HEK293 (cell line): Measurements from ENCODE around the gene SRSF8.

Experiments
- CTCF ChIA-PET: fragments of 350-600 bp; formaldehyde crosslinking; extraction: SDS; loops from one replicate; lab custom pipeline; 2021; ENCODE audit warnings: antibody characterized with exemption; lab: Yijun Ruan, JAX
- POLR2A ChIA-PET: fragments of 300-600 bp; formaldehyde crosslinking; extraction: SDS; loops from one replicate; lab custom pipeline; 2020; ENCODE audit warnings: antibody characterized with exemption, inconsistent platforms; lab: Yijun Ruan, JAX
- H3K27ac ChIP-seq: fragments of 200-500 bp; sonication (Bioruptor generic); 2 replicates; pipeline ENCODE4 v1.5.1; 2014; ENCODE audit warnings: low read depth, low read length, control low read depth, inconsistent platforms; ENCODE audit errors: extremely low read depth
- H3K36me3 ChIP-seq, 2 experiments: fragments of 200-500 bp in 1 of 2; sonication (Bioruptor generic) in 1 of 2; 1 replicate in 1 of 2; 2 replicates in 1 of 2; pipeline ENCODE4 v1.5.1; 2014 to 2017; ENCODE audit warnings: inconsistent platforms in 2 of 2, low read length in 2 of 2; ENCODE audit not compliant: control insufficient read depth in 2 of 2, insufficient read depth in 1 of 2
- H3K4me1 ChIP-seq: fragments of 200-500 bp; sonication (Bioruptor generic); 2 replicates; pipeline ENCODE4 v1.5.1; 2014; ENCODE audit warnings: mild to moderate bottlenecking, low read length, inconsistent platforms; ENCODE audit not compliant: control insufficient read depth, insufficient read depth
- H3K4me3 ChIP-seq: 2 replicates; pipeline ENCODE4 v1.5.1; 2011; ENCODE audit warnings: low read depth, mild to moderate bottlenecking, control low read depth, low read length, moderate library complexity
- H3K9me3 ChIP-seq: fragments of 200-500 bp; sonication (Bioruptor generic); 2 replicates; pipeline ENCODE4 v1.5.1; 2014; ENCODE audit warnings: low read depth, low read length, inconsistent platforms; ENCODE audit not compliant: control insufficient read depth, insufficient read depth
- CTCF ChIP-seq: fragments of 450-650 bp; formaldehyde crosslinking; IDR thresholded peaks from 2 replicates; pipeline ENCODE4 v1.5.1; 2016; ENCODE audit warnings: missing biosample characterization, missing genetic modification characterization
- FEZF1 ChIP-seq: fragments of 450-650 bp; formaldehyde crosslinking; IDR thresholded peaks from 2 replicates; pipeline ENCODE4 v1.5.1; 2016; ENCODE audit warnings: missing biosample characterization, missing genetic modification characterization
- GLIS1 ChIP-seq: fragments of 450-650 bp; formaldehyde crosslinking; IDR thresholded peaks from 2 replicates; pipeline ENCODE4 v1.5.1; 2016; ENCODE audit warnings: missing biosample characterization, missing genetic modification characterization
- IKZF3 ChIP-seq: fragments of 450-650 bp; IDR thresholded peaks from 2 replicates; pipeline ENCODE4 v1.5.0; 2018; ENCODE audit warnings: missing biosample characterization, mild to moderate bottlenecking, missing genetic modification characterization, moderate library complexity
- KLF10 ChIP-seq: fragments of 450-650 bp; IDR thresholded peaks from 2 replicates; pipeline ENCODE4 v1.5.1; 2018; ENCODE audit warnings: missing biosample characterization, mild to moderate bottlenecking, missing genetic modification characterization
- KLF9 ChIP-seq: fragments of 450-650 bp; formaldehyde crosslinking; IDR thresholded peaks from 2 replicates; pipeline ENCODE4 v1.5.1; 2016; ENCODE audit warnings: missing biosample characterization, missing genetic modification characterization, low read depth
- OVOL3 ChIP-seq: fragments of 450-650 bp; formaldehyde crosslinking; IDR thresholded peaks from 2 replicates; pipeline ENCODE4 v1.5.1; 2016; ENCODE audit warnings: missing biosample characterization, missing genetic modification characterization
- PRDM1 ChIP-seq: fragments of 450-650 bp; formaldehyde crosslinking; IDR thresholded peaks from 2 replicates; pipeline ENCODE4; 2016; ENCODE audit warnings: missing biosample characterization, missing genetic modification characterization
- SCRT2 ChIP-seq: fragments of 450-650 bp; formaldehyde crosslinking; IDR thresholded peaks from 2 replicates; pipeline ENCODE4 v1.5.1; 2016; ENCODE audit warnings: missing biosample characterization, missing genetic modification characterization
- SETDB1 ChIP-seq: IDR thresholded peaks from one replicate; pipeline ENCODE4 v1.6.1; 2017; ENCODE audit warnings: mild to moderate bottlenecking, low read length, moderate library complexity, mixed read lengths; ENCODE audit not compliant: insufficient read length
- SP2 ChIP-seq: fragments of 450-650 bp; formaldehyde crosslinking; IDR thresholded peaks from 2 replicates; pipeline ENCODE4 v1.5.1; 2016; ENCODE audit warnings: missing biosample characterization, missing genetic modification characterization
- SP3 ChIP-seq: fragments of 450-650 bp; formaldehyde crosslinking; IDR thresholded peaks from 2 replicates; pipeline ENCODE4 v1.5.1; 2016; ENCODE audit warnings: missing biosample characterization, missing genetic modification characterization
- SP7 ChIP-seq: fragments of 450-650 bp; formaldehyde crosslinking; IDR thresholded peaks from 2 replicates; pipeline ENCODE4 v1.5.1; 2016; ENCODE audit warnings: missing biosample characterization, missing genetic modification characterization
- ZBTB17 ChIP-seq: fragments of 450-650 bp; formaldehyde crosslinking; IDR thresholded peaks from 2 replicates; pipeline ENCODE4 v1.5.1; 2016; ENCODE audit warnings: missing biosample characterization, missing genetic modification characterization
- ZIC2 ChIP-seq: fragments of 450-650 bp; formaldehyde crosslinking; IDR thresholded peaks from 2 replicates; pipeline ENCODE4 v1.5.1; 2016; ENCODE audit warnings: missing biosample characterization, missing genetic modification characterization
- ZNF10 ChIP-seq: fragments of 450-650 bp; formaldehyde crosslinking; IDR thresholded peaks from 2 replicates; pipeline ENCODE4 v1.5.1; 2017; ENCODE audit warnings: missing biosample characterization, missing genetic modification characterization
- ZNF133 ChIP-seq: fragments of 450-650 bp; formaldehyde crosslinking; IDR thresholded peaks from 2 replicates; pipeline ENCODE4 v1.5.1; 2016; ENCODE audit warnings: missing biosample characterization, missing genetic modification characterization
- ZNF169 ChIP-seq: fragments of 450-650 bp; formaldehyde crosslinking; IDR thresholded peaks from 2 replicates; pipeline ENCODE4 v1.5.1; 2016; ENCODE audit warnings: missing biosample characterization, missing genetic modification characterization
- ZNF174 ChIP-seq: fragments of 450-650 bp; formaldehyde crosslinking; IDR thresholded peaks from 2 replicates; pipeline ENCODE4 v1.5.0; 2017; ENCODE audit warnings: missing biosample characterization, mild to moderate bottlenecking, missing genetic modification characterization
- ZNF292 ChIP-seq: fragments of 450-650 bp; formaldehyde crosslinking; IDR thresholded peaks from 2 replicates; pipeline ENCODE4 v1.5.1; 2016; ENCODE audit warnings: low read depth, missing biosample characterization, missing genetic modification characterization, borderline replicate concordance
- ZNF311 ChIP-seq: fragments of 450-650 bp; formaldehyde crosslinking; IDR thresholded peaks from 2 replicates; pipeline ENCODE4 v1.5.1; 2017; ENCODE audit warnings: missing biosample characterization, missing genetic modification characterization, borderline replicate concordance
- ZNF510 ChIP-seq: fragments of 450-650 bp; formaldehyde crosslinking; IDR thresholded peaks from 2 replicates; pipeline ENCODE4 v1.5.1; 2018; ENCODE audit warnings: mild to moderate bottlenecking, missing genetic modification characterization, missing biosample characterization; ENCODE audit not compliant: insufficient replicate concordance
- ZNF529 ChIP-seq: fragments of 450-650 bp; formaldehyde crosslinking; IDR thresholded peaks from 2 replicates; pipeline ENCODE4 v1.5.1; 2017; ENCODE audit warnings: missing genetic modification characterization, missing biosample characterization; ENCODE audit not compliant: insufficient replicate concordance
- ZNF560 ChIP-seq: fragments of 450-650 bp; formaldehyde crosslinking; IDR thresholded peaks from 2 replicates; pipeline ENCODE4 v1.5.1; 2017; ENCODE audit warnings: missing biosample characterization, missing genetic modification characterization, borderline replicate concordance
- ZNF600 ChIP-seq: fragments of 450-650 bp; formaldehyde crosslinking; IDR thresholded peaks from 2 replicates; pipeline ENCODE4 v1.5.1; 2016; ENCODE audit warnings: missing biosample characterization, missing genetic modification characterization
- ZNF768 ChIP-seq: fragments of 450-650 bp; formaldehyde crosslinking; IDR thresholded peaks from 2 replicates; pipeline ENCODE4 v1.5.1; 2018; ENCODE audit warnings: missing biosample characterization, mild to moderate bottlenecking, missing genetic modification characterization
- ZNF843 ChIP-seq: fragments of 450-650 bp; formaldehyde crosslinking; IDR thresholded peaks from 2 replicates; pipeline ENCODE4 v1.5.1; 2016; ENCODE audit warnings: missing biosample characterization, missing genetic modification characterization
- ZXDB ChIP-seq: fragments of 450-650 bp; formaldehyde crosslinking; IDR thresholded peaks from 2 replicates; pipeline ENCODE4 v1.5.1; 2016; ENCODE audit warnings: missing biosample characterization, missing genetic modification characterization
- TF ChIP-seq, protein P1 (sequence below): fragments of 450-650 bp; formaldehyde crosslinking; conservative IDR thresholded peaks from 2 replicates; pipeline ENCODE4 v1.5.1; 2016; ENCODE audit warnings: low read depth, missing biosample characterization, missing genetic modification characterization

SRSF8 gene

DNA sequence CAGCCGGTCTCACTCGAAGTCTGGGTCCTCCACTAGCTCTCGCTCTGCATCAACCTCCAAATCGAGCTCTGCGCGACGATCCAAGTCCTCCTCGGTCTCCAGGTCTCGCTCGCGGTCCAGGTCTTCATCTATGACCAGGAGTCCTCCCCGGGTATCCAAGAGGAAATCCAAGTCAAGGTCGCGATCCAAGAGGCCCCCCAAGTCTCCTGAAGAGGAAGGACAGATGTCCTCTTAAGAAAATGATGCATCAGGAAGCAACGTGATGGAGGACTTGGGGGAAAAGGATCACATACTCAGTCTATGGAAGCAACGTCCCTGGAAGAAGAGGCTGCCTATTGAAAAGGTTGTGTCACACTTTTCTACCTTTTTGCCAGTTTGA lies 1.1 kb downstream of the SRSF8 start:
- CTCF ChIA-PET = interaction anchor here (0.8 to 10.7 kb wide), 8 partner anchors 12 to 845 kb away, joined by 3 to 63 read pairs (median 11); partner anchors contain the start of gene ENDOD1
- peak; percentile 88; the same call in 1 of the 2 replicates for TF ChIP-seq ZBTB17 (tag by site-specific recombination)
- peak; percentile 24; the same call in 1 of the 2 replicates for TF ChIP-seq ZNF600 (tag by site-specific recombination)
- TF ChIP-seq OVOL3 = no peak
- TF ChIP-seq ZNF133 (tag by site-specific recombination) = no peak
- no peak for TF ChIP-seq SP7 (tag by site-specific recombination)
- no peak for TF ChIP-seq ZNF510 (tag by site-specific recombination)
- no peak for TF ChIP-seq GLIS1
- TF ChIP-seq ZNF843 (tag by site-specific recombination) = no peak
- no peak for TF ChIP-seq ZNF169 (tag by site-specific recombination)
- H3K4me1 ChIP-seq = no peaks in the 10 kb centered on the region
- peak overlapping the region; percentile 79 for H3K4me3 ChIP-seq
- peak overlapping the region; percentile 86 for H3K27ac ChIP-seq
- peaks cover 0 to 4% of the 10 kb centered on the region in 2 experiments; a peak in 1 of 3 replicates for H3K36me3 ChIP-seq
- no peaks in the 10 kb centered on the region for H3K9me3 ChIP-seq
- POLR2A ChIA-PET = interaction anchor here (0.8 to 3.7 kb wide), 21 partner anchors 8 to 1322 kb away, joined by 3 to 31 read pairs (median 5); partner anchors contain the start of genes AMOTL1, CCDC82, CEP57 and CWC15

- peaks cover 0 to 4% of the 10 kb centered on the region in 2 experiments; a peak in 1 of 3 replicates for H3K36me3 ChIP-seq
- ChIA-PET CTCF (interaction anchor here (1.2 to 10.7 kb wide), 11 partner anchors 12 to 637 kb away, joined by 3 to 63 read pairs (median 12); partner anchors contain the start of gene ENDOD1), POLR2A (interaction anchor here (1.1 to 3.7 kb wide), 8 partner anchors 11 to 722 kb away, joined by 3 to 31 read pairs (median 10); partner anchors contain the start of genes CEP57, CWC15, ENDOD1 and FAM76B)
- 0 out of 2 replicates have a peak overlapping the region, but pooled peaks have one; percentile 86 for H3K27ac ChIP-seq
- H3K9me3 ChIP-seq = no peaks in the 10 kb centered on the region
- peak overlapping the region; percentile 79 for H3K4me3 ChIP-seq
- H3K4me1 ChIP-seq = no peaks in the 10 kb centered on the region
- no peak for TF ChIP-seq ZNF174 (tag by site-specific recombination)
- 0 out of 2 replicates have a peak, but pooled peaks have one; percentile 23 for TF ChIP-seq ZXDB (tag by site-specific recombination)
- peak; percentile 64 for TF ChIP-seq IKZF3 (tag by site-specific recombination)
- no peak for TF ChIP-seq ZNF560 (tag by site-specific recombination)
- 0 out of 2 replicates have a peak, but pooled peaks have one; percentile 47 for TF ChIP-seq KLF10
- no peak for TF ChIP-seq ZIC2 (tag by site-specific recombination)
- TF ChIP-seq ZNF311 (tag by site-specific recombination) = no peak
- TF ChIP-seq SCRT2 (tag by site-specific recombination) = peak; percentile 93
- TF ChIP-seq PRDM1 (tag by site-specific recombination) = no peak
- TF ChIP-seq KLF9 = no peak
- TF ChIP-seq FEZF1 (tag by site-specific recombination) = peak; percentile 81
- TF ChIP-seq CTCF (tag by site-specific recombination) = no peak
- no peak for TF ChIP-seq ZNF292 (tag by site-specific recombination)
- TF ChIP-seq SP3 (tag by site-specific recombination) = peak; percentile 33; the same call in 1 of the 2 replicates
- TF ChIP-seq, protein P1, sequence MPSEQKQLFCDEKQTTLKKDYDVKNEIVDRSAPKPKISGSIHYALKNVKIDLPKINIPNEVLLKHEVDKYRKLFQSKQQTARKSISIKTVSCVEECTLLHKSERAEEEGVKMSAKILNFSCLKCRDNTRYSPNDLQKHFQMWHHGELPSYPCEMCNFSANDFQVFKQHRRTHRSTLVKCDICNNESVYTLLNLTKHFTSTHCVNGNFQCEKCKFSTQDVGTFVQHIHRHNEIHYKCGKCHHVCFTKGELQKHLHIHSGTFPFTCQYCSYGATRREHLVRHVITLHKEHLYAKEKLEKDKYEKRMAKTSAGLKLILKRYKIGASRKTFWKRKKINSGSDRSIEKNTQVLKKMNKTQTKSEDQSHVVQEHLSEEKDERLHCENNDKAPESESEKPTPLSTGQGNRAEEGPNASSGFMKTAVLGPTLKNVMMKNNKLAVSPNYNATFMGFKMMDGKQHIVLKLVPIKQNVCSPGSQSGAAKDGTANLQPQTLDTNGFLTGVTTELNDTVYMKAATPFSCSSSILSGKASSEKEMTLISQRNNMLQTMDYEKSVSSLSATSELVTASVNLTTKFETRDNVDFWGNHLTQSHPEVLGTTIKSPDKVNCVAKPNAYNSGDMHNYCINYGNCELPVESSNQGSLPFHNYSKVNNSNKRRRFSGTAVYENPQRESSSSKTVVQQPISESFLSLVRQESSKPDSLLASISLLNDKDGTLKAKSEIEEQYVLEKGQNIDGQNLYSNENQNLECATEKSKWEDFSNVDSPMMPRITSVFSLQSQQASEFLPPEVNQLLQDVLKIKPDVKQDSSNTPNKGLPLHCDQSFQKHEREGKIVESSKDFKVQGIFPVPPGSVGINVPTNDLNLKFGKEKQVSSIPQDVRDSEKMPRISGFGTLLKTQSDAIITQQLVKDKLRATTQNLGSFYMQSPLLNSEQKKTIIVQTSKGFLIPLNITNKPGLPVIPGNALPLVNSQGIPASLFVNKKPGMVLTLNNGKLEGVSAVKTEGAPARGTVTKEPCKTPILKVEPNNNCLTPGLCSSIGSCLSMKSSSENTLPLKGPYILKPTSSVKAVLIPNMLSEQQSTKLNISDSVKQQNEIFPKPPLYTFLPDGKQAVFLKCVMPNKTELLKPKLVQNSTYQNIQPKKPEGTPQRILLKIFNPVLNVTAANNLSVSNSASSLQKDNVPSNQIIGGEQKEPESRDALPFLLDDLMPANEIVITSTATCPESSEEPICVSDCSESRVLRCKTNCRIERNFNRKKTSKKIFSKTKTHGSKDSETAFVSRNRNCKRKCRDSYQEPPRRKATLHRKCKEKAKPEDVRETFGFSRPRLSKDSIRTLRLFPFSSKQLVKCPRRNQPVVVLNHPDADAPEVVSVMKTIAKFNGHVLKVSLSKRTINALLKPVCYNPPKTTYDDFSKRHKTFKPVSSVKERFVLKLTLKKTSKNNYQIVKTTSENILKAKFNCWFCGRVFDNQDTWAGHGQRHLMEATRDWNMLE = no peak
- TF ChIP-seq ZNF529 (tag by site-specific recombination) = no peak
- peak; percentile 46 for TF ChIP-seq SETDB1
- TF ChIP-seq SP2 = peak; percentile 54
- peak; percentile 88 for TF ChIP-seq ZNF10
- peak; percentile 70; the same call in 1 of the 2 replicates for TF ChIP-seq ZNF768
These were observed 1.8 kb downstream of the SRSF8 start for GRCh38 chr11:95068549-95068948.
